ENCODE results near the gene SAMSN1.

- TF ChIP-seq GATA2 (IDR thresholded peaks at IDR 0.05; ENCODE audit: low read depth, low read length): no peak
- no peak for TF ChIP-seq GATA3 (IDR thresholded peaks at IDR 0.05; ENCODE audit: low read depth, low read length)
Observed at GRCh38 chr21:14554948-14555347, 8.8 kb upstream of the SAMSN1 start.
